Peyer's patch (tissue), 4 donors: ENCODE results near the gene ANKRD55. TPM values are rescaled to one million over a fixed set of nuclear protein-coding genes. Genes with fewer than 3 reads are reported as not detected.

Source experiments
- DNase-seq, 3 donors: peaks; one replicate each; pipeline ENCODE4 v3.0.0-alpha.2; 2017 to 2019
- H3K27ac ChIP-seq, 4 donors: fragments of 200-600 bp; sonication (generic); one replicate each; pipeline ENCODE4 v1.5.1; 2016 to 2019
- H3K27me3 ChIP-seq, 2 donors: fragments of 200-600 bp; sonication (generic); one replicate each; pipeline ENCODE4 v1.5.1; 2019
- H3K36me3 ChIP-seq, 3 donors: fragments of 200-600 bp; sonication (generic); one replicate each; pipeline ENCODE4 v1.5.1; 2016 to 2019
- H3K4me1 ChIP-seq, 4 donors: fragments of 200-600 bp; sonication (generic); one replicate each; pipeline ENCODE4 v1.5.1; 2016 to 2019
- H3K4me3 ChIP-seq, 4 donors: fragments of 200-600 bp; sonication (generic); 1 replicate in 3 of 4; 2 replicates in 1 of 4; pipeline ENCODE4 v1.5.1; 2016 to 2019; ENCODE audit warnings: mild to moderate bottlenecking in 1 of 4
- H3K9me3 ChIP-seq, 4 donors: fragments of 200-600 bp; sonication (generic); one replicate each; pipeline ENCODE4 v1.5.1; 2016 to 2019; ENCODE audit warnings: mild to moderate bottlenecking in 1 of 4
- POLR2A ChIP-seq, 2 donors: fragments of 450-650 bp; IDR thresholded peaks; one replicate each; pipeline ENCODE4 v1.5.1; 2017; ENCODE audit warnings: antibody characterized with exemption in 2 of 2, mild to moderate bottlenecking in 2 of 2, moderate library complexity in 2 of 2
- total RNA-seq, 4 donors: library from RNA; depleted of rRNA; stranded (reverse); fragments of >200 nt; gene quantifications; one replicate each; pipeline ENCODE4 v1.1.0, GENCODE V29; 2016
- TF ChIP-seq, protein P1 (sequence below), 6 experiments: fragments of 450-650 bp in 4 of 6; fragments of 200-600 bp in 2 of 6; sonication (generic) in 1 of 6; IDR thresholded peaks; one replicate each; pipeline ENCODE4 v1.5.1; 2017 to 2019; ENCODE audit warnings: antibody characterized with exemption in 6 of 6, mild to moderate bottlenecking in 3 of 6, moderate library complexity in 1 of 6

Gene ANKRD55
- total RNA-seq, 4 donors from 2014 or later = 0.80 to 8.3 TPM; not detected in 2

DNA sequence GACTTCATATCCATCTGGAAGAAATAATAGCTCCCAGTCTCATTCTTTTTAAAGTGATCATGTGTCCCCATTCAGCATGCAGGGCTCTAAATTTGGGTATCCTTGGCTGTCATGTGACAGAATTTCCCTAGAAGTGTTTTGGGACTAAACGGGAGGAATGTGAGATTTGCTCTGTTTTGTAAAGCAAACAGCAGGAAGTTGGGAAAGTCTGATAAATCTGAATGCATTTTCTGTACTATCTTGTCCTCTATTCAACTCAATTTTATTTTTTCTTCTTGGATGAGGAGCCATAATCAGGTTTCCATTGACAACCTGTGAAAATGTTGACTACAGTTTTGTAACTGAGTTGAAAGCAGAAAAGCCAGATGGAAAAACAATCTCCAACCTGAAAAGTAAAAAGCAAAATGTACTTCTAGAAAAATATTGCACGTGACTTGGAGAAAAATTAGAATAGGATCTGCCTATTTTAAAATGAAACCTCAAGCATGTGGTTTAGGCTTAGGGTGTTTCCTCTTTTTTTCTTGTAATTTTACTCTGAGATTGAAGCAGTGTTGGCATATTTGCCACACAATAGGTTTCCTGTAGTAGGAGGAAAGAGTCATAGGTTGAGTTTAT, 162.2 kb downstream of the ANKRD55 start:
- H3K27ac ChIP-seq = peak overlapping the region in 2 of 4 donors; percentile 3 to 20
- H3K4me1 ChIP-seq = peaks cover 0 to 5% (median 0%) of the 10 kb centered on the region in 4 donors
- no peak overlapping the region for H3K4me3 ChIP-seq
- TF ChIP-seq POLR2A (IDR thresholded peaks at IDR 0.05) = no peak
- TF ChIP-seq, protein P1, sequence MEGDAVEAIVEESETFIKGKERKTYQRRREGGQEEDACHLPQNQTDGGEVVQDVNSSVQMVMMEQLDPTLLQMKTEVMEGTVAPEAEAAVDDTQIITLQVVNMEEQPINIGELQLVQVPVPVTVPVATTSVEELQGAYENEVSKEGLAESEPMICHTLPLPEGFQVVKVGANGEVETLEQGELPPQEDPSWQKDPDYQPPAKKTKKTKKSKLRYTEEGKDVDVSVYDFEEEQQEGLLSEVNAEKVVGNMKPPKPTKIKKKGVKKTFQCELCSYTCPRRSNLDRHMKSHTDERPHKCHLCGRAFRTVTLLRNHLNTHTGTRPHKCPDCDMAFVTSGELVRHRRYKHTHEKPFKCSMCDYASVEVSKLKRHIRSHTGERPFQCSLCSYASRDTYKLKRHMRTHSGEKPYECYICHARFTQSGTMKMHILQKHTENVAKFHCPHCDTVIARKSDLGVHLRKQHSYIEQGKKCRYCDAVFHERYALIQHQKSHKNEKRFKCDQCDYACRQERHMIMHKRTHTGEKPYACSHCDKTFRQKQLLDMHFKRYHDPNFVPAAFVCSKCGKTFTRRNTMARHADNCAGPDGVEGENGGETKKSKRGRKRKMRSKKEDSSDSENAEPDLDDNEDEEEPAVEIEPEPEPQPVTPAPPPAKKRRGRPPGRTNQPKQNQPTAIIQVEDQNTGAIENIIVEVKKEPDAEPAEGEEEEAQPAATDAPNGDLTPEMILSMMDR (IDR thresholded peaks at IDR 0.05) = no peak
- no peaks in the 10 kb centered on the region for H3K9me3 ChIP-seq
- H3K27me3 ChIP-seq = no peaks in the 10 kb centered on the region
- no peaks in the 10 kb centered on the region for H3K36me3 ChIP-seq
- no peak for DNase-seq

DNA sequence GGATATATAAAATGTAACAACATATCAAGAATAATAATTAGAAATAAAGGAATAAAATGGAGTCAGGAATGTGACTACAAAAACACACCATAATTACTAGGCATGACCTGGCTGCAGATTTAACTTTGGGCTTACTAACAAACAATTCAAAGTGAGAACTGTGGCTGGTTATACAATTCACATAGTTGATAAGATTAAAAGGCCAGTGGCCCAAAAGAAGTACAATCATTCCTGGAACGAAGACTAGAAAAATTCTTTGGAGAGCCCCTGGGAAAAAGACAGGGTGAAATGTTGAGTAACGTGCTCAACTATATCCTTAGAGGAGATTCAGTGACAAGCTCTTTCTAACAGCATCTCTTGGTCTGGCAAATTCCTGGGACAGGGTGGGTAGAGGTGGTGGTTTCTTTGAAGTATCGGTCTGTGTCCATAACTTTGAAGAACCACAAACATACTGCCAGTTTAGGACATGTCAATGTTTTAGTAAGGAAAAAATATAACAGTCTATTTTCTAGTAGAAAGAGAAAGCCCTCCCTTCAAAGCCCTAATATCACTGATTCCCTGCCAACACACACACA, 163.4 kb downstream of the ANKRD55 start:
- H3K4me3 ChIP-seq = no peak overlapping the region
- TF ChIP-seq POLR2A (IDR thresholded peaks at IDR 0.05) = no peak
- TF ChIP-seq, protein P1 (IDR thresholded peaks at IDR 0.05) = no peak
- H3K4me1 ChIP-seq = peaks cover 0 to 5% (median 0%) of the 10 kb centered on the region in 4 donors
- no peaks in the 10 kb centered on the region for H3K9me3 ChIP-seq
- no peak overlapping the region for H3K27ac ChIP-seq
- no peaks in the 10 kb centered on the region for H3K36me3 ChIP-seq
- no peaks in the 10 kb centered on the region for H3K27me3 ChIP-seq
- DNase-seq = no peak

DNA sequence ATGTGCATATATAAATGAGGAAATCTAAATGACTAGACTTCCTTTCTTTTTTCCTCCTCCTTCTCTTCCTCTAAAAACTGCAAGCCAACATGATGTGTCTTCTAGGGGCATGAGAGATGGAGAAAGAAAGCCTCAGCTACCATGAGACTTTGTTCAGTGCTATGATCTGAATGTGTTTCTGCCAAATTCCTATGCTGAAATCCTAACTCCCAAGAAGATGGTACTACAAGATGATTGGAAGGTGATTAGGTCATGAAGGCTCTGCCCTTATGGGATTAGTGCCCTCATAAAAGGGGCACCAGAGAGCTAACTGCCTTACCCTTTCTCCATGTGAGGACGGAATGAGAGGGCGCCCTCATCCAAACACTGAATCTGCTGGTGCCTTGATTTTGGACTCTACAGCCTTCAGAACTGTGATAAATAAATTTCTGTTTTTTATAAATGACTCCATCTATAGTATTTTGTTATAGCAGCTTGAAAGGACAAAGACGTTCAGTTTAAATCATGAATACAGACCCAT, 166.1 kb downstream of the ANKRD55 start:
- no peak for TF ChIP-seq POLR2A (IDR thresholded peaks at IDR 0.05)
- TF ChIP-seq, protein P1 (IDR thresholded peaks at IDR 0.05) = no peak
- Histone ChIP-seq H3K36me3 (no peaks in the 10 kb centered on the region), H3K4me3 (no peak overlapping the region), H3K9me3 (no peaks in the 10 kb centered on the region), H3K27me3 (no peaks in the 10 kb centered on the region), H3K27ac (no peak overlapping the region), H3K4me1 (peaks cover 0 to 5% (median 0%) of the 10 kb centered on the region in 4 donors)
- no peak for DNase-seq

DNA sequence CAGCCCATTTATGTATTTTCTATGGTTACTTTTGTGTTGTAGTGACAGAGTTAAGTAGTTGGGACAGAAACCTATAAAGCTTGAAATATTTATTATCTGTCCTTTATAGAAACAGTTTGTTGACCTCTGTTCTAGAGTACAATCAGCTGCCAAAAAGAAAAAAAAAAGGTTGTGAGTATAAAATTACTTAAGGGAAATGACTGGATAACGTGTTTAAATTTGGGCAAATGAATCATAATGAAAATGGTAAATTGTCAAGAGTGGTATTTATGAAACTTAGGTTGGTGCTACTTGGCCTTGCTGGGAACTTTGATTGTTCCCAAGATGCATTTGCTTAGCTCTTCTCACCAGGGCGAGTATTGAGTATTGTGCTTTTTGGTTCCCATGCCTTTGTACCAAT, 168.1 kb downstream of the ANKRD55 start:
- Histone ChIP-seq H3K36me3 (no peaks in the 10 kb centered on the region), H3K27ac (no peak overlapping the region), H3K4me1 (no peaks in the 10 kb centered on the region), H3K4me3 (no peak overlapping the region), H3K9me3 (no peaks in the 10 kb centered on the region), H3K27me3 (no peaks in the 10 kb centered on the region)
- TF ChIP-seq POLR2A (IDR thresholded peaks at IDR 0.05) = no peak
- TF ChIP-seq, protein P1 (IDR thresholded peaks at IDR 0.05) = no peak
- no peak for DNase-seq

DNA sequence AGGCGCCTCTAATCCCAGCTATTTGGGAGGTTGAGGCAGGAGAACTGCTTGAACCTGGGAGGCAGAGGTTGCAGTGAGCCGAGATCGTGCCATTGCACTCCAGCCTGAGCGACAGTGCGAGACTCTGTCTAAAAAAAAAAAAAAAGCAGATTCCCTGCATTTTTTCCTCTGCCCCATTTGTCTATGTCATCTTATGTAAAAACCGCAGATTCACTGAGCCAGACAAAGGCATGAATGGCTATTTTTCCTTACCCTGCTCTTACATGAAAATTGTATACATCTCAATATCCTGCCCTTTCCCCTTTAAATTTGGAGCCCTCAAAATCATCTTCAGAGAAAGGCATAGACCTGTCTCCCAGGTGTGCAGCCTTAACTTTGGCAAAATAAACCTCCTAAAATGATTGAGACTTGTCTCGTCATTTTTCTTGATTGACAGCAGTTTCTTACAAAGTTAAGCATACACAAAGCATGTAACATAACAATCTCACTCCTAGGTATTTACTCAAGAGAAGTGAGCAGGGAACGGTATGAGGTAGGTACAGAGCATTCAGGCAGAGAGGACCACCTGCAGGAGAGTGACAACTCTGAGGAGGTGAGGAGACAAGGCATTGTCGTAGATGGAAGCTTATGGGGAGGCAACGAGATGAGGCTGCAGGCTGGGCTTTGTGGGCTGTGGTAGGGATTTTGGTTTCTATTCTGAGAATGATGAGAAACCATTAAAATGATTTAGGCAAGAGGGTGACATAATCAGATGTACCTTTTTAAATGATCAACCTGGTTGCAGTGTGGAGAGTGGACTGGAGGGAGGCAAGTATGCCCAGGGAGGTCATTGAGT, 172.6 kb downstream of the ANKRD55 start:
- no peaks in the 10 kb centered on the region for H3K9me3 ChIP-seq
- peaks cover 0 to 29% (median 4%) of the 10 kb centered on the region in 4 donors for H3K4me1 ChIP-seq
- no peak for DNase-seq
- TF ChIP-seq, protein P1 (IDR thresholded peaks at IDR 0.05) = no peak
- no peak for TF ChIP-seq POLR2A (IDR thresholded peaks at IDR 0.05)
- no peaks in the 10 kb centered on the region for H3K27me3 ChIP-seq
- no peak overlapping the region for H3K4me3 ChIP-seq
- H3K36me3 ChIP-seq = no peaks in the 10 kb centered on the region
- no peak overlapping the region for H3K27ac ChIP-seq
